ENCODE measurements around the gene ASIC4. TPM values are rescaled to one million over a fixed set of nuclear protein-coding genes. Genes with fewer than 3 reads are reported as not detected.

The ASIC4 gene
- total RNA-seq, 1 experiment from 2014 or later: 2.1 TPM

DNA sequence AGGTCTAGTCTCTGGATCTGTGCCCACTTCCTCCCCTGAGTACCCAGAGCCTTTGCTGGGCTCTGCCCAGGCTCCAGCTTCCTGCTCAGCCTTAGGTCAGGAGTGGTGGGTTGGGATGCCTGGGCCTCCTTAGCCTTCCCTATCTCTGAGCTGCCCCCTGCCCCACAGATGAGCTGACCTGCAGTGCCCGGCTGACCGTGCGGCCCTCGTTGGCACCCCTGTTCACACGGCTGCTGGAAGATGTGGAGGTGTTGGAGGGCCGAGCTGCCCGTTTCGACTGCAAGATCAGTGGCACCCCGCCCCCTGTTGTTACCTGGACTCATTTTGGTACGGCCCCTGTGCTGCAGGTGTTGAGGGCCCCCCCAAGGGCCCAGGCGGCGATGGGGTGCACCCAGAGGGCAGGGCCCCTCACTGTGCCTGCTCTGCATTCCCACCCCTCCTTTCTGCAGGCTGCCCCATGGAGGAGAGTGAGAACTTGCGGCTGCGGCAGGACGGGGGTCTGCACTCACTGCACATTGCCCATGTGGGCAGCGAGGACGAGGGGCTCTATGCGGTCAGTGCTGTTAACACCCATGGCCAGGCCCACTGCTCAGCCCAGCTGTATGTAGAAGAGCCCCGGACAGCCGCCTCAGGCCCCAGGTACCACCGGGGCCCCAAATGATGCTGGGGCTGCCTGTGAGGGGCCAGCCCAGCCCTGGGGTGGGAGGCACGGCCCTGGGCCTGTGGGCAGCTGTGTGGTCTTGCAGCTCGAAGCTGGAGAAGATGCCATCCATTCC is 45.7 kb upstream of the ASIC4 start (continued):
- TF ChIP-seq, protein P1, sequence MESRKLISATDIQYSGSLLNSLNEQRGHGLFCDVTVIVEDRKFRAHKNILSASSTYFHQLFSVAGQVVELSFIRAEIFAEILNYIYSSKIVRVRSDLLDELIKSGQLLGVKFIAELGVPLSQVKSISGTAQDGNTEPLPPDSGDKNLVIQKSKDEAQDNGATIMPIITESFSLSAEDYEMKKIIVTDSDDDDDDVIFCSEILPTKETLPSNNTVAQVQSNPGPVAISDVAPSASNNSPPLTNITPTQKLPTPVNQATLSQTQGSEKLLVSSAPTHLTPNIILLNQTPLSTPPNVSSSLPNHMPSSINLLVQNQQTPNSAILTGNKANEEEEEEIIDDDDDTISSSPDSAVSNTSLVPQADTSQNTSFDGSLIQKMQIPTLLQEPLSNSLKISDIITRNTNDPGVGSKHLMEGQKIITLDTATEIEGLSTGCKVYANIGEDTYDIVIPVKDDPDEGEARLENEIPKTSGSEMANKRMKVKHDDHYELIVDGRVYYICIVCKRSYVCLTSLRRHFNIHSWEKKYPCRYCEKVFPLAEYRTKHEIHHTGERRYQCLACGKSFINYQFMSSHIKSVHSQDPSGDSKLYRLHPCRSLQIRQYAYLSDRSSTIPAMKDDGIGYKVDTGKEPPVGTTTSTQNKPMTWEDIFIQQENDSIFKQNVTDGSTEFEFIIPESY (IDR thresholded peaks at IDR 0.05; ENCODE audit: extremely low read depth, insufficient replicate concordance, low read length): no peak
- no peak for TF ChIP-seq TCF7L2 (IDR thresholded peaks at IDR 0.05; ENCODE audit: borderline replicate concordance, extremely low read depth, insufficient read depth, insufficient read length)

DNA sequence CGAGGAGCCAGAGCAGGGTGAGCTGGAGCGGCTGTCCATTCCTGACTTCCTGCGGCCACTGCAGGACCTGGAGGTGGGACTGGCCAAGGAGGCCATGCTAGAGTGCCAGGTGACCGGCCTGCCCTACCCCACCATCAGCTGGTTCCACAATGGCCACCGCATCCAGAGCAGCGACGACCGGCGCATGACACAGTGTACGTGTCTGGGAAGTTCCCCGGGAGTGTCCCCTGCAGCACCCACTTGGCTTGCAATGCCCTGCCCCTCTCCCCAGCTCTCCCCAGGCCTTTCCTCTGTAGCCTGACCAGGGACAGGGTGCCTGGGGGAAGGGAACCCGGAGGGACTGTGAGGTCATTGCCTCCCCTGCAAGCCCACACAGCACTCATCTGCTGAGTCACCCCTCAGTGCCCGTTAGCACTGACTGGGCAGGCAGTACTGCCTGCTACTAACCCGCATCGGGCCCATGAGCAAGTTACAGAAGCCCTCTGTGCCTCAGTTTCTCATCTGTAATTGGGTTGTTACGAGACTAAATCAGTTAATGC is 45.0 kb upstream of the ASIC4 start:
- ChIA-PET CTCF (no interaction called here), RAD21 (ENCODE audit: low non-redundant PET in 1 of 2, low total read pairs in 2 of 2, uncharacterized antibody in 2 of 2, unreplicated experiment in 2 of 2) (no interaction called here), POLR2A (no interaction called here)
- Histone ChIP-seq H4K20me1 (ENCODE audit: insufficient read depth) (no peaks in the 10 kb centered on the region), H3K9me3 (ENCODE audit: control insufficient read depth in 1 of 2, insufficient read depth in 1 of 2, low read depth in 1 of 2, low read length in 2 of 2) (no peaks in the 10 kb centered on the region), H3K4me2 (ENCODE audit: low read length) (no peak overlapping the region), H3K4me1 (ENCODE audit: control insufficient read depth in 1 of 2, insufficient read depth in 2 of 2, low read length in 2 of 2) (peaks cover 0 to 6% of the 10 kb centered on the region in 2 experiments; a peak in 2 of 4 replicates), H3K36me3 (ENCODE audit: control insufficient read depth in 1 of 2, insufficient read depth in 2 of 2, low read length in 2 of 2) (no peaks in the 10 kb centered on the region), H3K79me2 (ENCODE audit: insufficient read depth, low read length) (no peaks in the 10 kb centered on the region), H3K9me2 (ENCODE audit: insufficient read depth) (no peaks in the 10 kb centered on the region), H2AFZ (ENCODE audit: low read depth, low read length, poor library complexity, severe bottlenecking) (no peak overlapping the region), H3K4me3 (replicated peaks in 1 of 2; ENCODE audit: low read depth in 1 of 2, low read length in 2 of 2) (no peak overlapping the region), H3K27me3 (ENCODE audit: insufficient read depth, low read length) (no peaks in the 10 kb centered on the region), H3K27ac (ENCODE audit: low read depth, low read length) (no peak overlapping the region), H3K9ac (ENCODE audit: low read length) (no peak overlapping the region)
- ATAC-seq (no peak), DNase-seq (ENCODE audit: low read depth, low spot score) (no peak)
- intact Hi-C loops (cut with micrococcal nuclease): no loop called here
- TF ChIP-seq JUND (IDR thresholded peaks at IDR 0.05) (no peak), POLR2A (IDR thresholded peaks at IDR 0.05; ENCODE audit: borderline replicate concordance, extremely low read depth, insufficient read depth, insufficient read length) (no peak), POLR2AphosphoS5 (IDR thresholded peaks at IDR 0.05; ENCODE audit: low read depth, low read length) (no peak), RAD21 (IDR thresholded peaks at IDR 0.05; ENCODE audit: low read depth) (no peak), EZH2phosphoT487 (IDR thresholded peaks at IDR 0.05; ENCODE audit: borderline replicate concordance) (no peak), TCF7L2 (IDR thresholded peaks at IDR 0.05; ENCODE audit: borderline replicate concordance, extremely low read depth, insufficient read depth, insufficient read length) (no peak), ELF1 (IDR thresholded peaks at IDR 0.05; ENCODE audit: borderline replicate concordance, low read depth) (no peak), SRF (IDR thresholded peaks at IDR 0.05; ENCODE audit: low read depth) (no peak), CBX3 (IDR thresholded peaks at IDR 0.05; ENCODE audit: low read depth) (no peak)
- TF ChIP-seq, protein P2, sequence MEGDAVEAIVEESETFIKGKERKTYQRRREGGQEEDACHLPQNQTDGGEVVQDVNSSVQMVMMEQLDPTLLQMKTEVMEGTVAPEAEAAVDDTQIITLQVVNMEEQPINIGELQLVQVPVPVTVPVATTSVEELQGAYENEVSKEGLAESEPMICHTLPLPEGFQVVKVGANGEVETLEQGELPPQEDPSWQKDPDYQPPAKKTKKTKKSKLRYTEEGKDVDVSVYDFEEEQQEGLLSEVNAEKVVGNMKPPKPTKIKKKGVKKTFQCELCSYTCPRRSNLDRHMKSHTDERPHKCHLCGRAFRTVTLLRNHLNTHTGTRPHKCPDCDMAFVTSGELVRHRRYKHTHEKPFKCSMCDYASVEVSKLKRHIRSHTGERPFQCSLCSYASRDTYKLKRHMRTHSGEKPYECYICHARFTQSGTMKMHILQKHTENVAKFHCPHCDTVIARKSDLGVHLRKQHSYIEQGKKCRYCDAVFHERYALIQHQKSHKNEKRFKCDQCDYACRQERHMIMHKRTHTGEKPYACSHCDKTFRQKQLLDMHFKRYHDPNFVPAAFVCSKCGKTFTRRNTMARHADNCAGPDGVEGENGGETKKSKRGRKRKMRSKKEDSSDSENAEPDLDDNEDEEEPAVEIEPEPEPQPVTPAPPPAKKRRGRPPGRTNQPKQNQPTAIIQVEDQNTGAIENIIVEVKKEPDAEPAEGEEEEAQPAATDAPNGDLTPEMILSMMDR (IDR thresholded peaks at IDR 0.05 in 2 of 3, conservative IDR thresholded peaks at IDR 0.05 in 1 of 3; ENCODE audit: borderline replicate concordance in 1 of 3, insufficient read depth in 1 of 3, low read depth in 2 of 3, low read length in 2 of 3): no peak
- TF ChIP-seq, protein P3, sequence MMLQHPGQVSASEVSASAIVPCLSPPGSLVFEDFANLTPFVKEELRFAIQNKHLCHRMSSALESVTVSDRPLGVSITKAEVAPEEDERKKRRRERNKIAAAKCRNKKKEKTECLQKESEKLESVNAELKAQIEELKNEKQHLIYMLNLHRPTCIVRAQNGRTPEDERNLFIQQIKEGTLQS (IDR thresholded peaks at IDR 0.05): no peak
- TF ChIP-seq, protein P1 (IDR thresholded peaks at IDR 0.05; ENCODE audit: extremely low read depth, insufficient replicate concordance, low read length): no peak
- no TSS peak for BruUV-seq (replicated peaks)
